ENCODE results near the gene S1PR3.

DNA sequence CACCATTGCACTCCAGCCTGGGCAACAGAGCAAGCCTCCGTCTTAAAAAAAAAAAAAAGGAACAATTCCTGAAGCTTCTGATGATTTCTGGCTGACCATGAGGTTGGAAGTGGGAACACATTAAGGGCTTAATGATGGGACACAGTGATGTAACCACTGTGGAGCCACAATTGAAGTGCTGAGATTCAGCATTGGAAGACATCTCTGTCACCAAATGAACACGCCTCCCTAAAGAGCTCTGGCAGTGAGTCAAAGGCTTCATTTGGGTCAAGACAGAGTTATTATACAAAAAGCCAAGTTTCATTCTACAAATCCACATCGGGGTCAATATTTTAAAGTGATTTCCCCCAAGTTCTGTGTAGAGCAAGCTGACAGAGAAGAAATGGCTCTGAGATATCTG, 4.5 kb upstream of the S1PR3 start:
- TF ChIP-seq, protein P1, sequence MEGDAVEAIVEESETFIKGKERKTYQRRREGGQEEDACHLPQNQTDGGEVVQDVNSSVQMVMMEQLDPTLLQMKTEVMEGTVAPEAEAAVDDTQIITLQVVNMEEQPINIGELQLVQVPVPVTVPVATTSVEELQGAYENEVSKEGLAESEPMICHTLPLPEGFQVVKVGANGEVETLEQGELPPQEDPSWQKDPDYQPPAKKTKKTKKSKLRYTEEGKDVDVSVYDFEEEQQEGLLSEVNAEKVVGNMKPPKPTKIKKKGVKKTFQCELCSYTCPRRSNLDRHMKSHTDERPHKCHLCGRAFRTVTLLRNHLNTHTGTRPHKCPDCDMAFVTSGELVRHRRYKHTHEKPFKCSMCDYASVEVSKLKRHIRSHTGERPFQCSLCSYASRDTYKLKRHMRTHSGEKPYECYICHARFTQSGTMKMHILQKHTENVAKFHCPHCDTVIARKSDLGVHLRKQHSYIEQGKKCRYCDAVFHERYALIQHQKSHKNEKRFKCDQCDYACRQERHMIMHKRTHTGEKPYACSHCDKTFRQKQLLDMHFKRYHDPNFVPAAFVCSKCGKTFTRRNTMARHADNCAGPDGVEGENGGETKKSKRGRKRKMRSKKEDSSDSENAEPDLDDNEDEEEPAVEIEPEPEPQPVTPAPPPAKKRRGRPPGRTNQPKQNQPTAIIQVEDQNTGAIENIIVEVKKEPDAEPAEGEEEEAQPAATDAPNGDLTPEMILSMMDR (IDR thresholded peaks at IDR 0.05): no peak
- TF ChIP-seq EP300 (IDR thresholded peaks at IDR 0.05): no peak
- no peak for TF ChIP-seq POLR2A (IDR thresholded peaks at IDR 0.05)

Measured in ovary (tissue), 3 donors.